ENCODE data around the gene CYP27B1. TPM values are rescaled to one million over a fixed set of nuclear protein-coding genes. Genes with fewer than 3 reads are reported as not detected.

The CYP27B1 gene
- total and polyA plus RNA-seq, 10 of the 15 experiments (the other 5 are each of a cell fraction or from before 2014, with no cell fraction given) = 0.10 to 2.7 (median 1.1) TPM

GRCh38 chr12:57744777-57745484, 21.9 kb downstream of the CYP27B1 start, which contains the start of gene TSPAN31 (continued):
- TF ChIP-seq TBL1XR1 (IDR thresholded peaks at IDR 0.05; ENCODE audit: low read depth, low read length) = no peak
- no peak for TF ChIP-seq SUPT20H (IDR thresholded peaks at IDR 0.05; ENCODE audit: borderline replicate concordance, control insufficient read depth, low read depth, low read length)
- no peak for TF ChIP-seq CUX1 (IDR thresholded peaks at IDR 0.05; ENCODE audit: insufficient replicate concordance, low read depth, low read length)
- TF ChIP-seq FOXM1 (IDR thresholded peaks at IDR 0.05; ENCODE audit: low read depth, low read length) = no peak
- peak; percentile 89 for TF ChIP-seq RELB (IDR thresholded peaks at IDR 0.05; ENCODE audit: low read depth)
- no peak for TF ChIP-seq GATAD2B (conservative IDR thresholded peaks at IDR 0.05; ENCODE audit: low read depth)
- TF ChIP-seq MAX (IDR thresholded peaks at IDR 0.05; ENCODE audit: low read depth, low read length) = no peak
- TF ChIP-seq CHD4 (IDR thresholded peaks at IDR 0.05) = no peak
- TF ChIP-seq HSF1 (IDR thresholded peaks at IDR 0.05; ENCODE audit: low read depth, low read length) = no peak
- no peak for TF ChIP-seq IRF5 (IDR thresholded peaks at IDR 0.05; ENCODE audit: borderline replicate concordance)
- no peak; the same call in 1 of the 2 replicates for TF ChIP-seq MTA3 (IDR thresholded peaks at IDR 0.05; ENCODE audit: borderline replicate concordance, low read length)
- peak; percentile 72 for TF ChIP-seq POLR2A (IDR thresholded peaks at IDR 0.05; ENCODE audit: low read depth, low read length)
- TF ChIP-seq STAT3 (IDR thresholded peaks at IDR 0.05; ENCODE audit: low read depth, low read length) = no peak
- TF ChIP-seq, protein P1, sequence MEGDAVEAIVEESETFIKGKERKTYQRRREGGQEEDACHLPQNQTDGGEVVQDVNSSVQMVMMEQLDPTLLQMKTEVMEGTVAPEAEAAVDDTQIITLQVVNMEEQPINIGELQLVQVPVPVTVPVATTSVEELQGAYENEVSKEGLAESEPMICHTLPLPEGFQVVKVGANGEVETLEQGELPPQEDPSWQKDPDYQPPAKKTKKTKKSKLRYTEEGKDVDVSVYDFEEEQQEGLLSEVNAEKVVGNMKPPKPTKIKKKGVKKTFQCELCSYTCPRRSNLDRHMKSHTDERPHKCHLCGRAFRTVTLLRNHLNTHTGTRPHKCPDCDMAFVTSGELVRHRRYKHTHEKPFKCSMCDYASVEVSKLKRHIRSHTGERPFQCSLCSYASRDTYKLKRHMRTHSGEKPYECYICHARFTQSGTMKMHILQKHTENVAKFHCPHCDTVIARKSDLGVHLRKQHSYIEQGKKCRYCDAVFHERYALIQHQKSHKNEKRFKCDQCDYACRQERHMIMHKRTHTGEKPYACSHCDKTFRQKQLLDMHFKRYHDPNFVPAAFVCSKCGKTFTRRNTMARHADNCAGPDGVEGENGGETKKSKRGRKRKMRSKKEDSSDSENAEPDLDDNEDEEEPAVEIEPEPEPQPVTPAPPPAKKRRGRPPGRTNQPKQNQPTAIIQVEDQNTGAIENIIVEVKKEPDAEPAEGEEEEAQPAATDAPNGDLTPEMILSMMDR (IDR thresholded peaks at IDR 0.05 in 2 of 3, conservative IDR thresholded peaks at IDR 0.05 in 1 of 3; ENCODE audit: control insufficient read depth in 2 of 3, extremely low read depth in 1 of 3, insufficient read depth in 1 of 3, low read depth in 3 of 3, low read length in 3 of 3) = no peak

All from GM12878 (cell line).